ENCODE results near the gene ANKMY1. TPM values are rescaled to one million over a fixed set of nuclear protein-coding genes. Genes with fewer than 3 reads are reported as not detected.

ANKMY1 gene
- total RNA-seq, 1 donor from 2014 or later, result 8.9 TPM

GRCh38 chr2:240458900-240459391, 98.8 kb downstream of the ANKMY1 start:
- ATAC-seq, result no peak

GRCh38 chr2:240458044-240458899, 99.5 kb downstream of the ANKMY1 start:
- peak; percentile 30 for ATAC-seq

GRCh38 chr2:240457223-240458043, 100.4 kb downstream of the ANKMY1 start:
- peak; percentile 9 for ATAC-seq

GRCh38 chr2:240456447-240457222, 101.2 kb downstream of the ANKMY1 start:
- ATAC-seq, result peak; percentile 23

GRCh38 chr2:240455647-240456446, 101.9 kb downstream of the ANKMY1 start:
- no peak for ATAC-seq

GRCh38 chr2:240455272-240455646, 102.5 kb downstream of the ANKMY1 start:
- ATAC-seq, result no peak

- no peak for ATAC-seq
Measured at GRCh38 chr2:240454106-240454901, 103.5 kb downstream of the ANKMY1 start.

- ATAC-seq, result no peak
Measured at GRCh38 chr2:240453461-240454105, 104.2 kb downstream of the ANKMY1 start.

GRCh38 chr2:240452462-240453256, 105.1 kb downstream of the ANKMY1 start:
- peak; percentile 26 for ATAC-seq

GRCh38 chr2:240451791-240452461, 105.9 kb downstream of the ANKMY1 start:
- no peak for ATAC-seq

GRCh38 chr2:240451108-240451611, 106.6 kb downstream of the ANKMY1 start:
- peak; percentile 22 for ATAC-seq

- ATAC-seq, result peak; percentile 9
Measured at GRCh38 chr2:240450532-240451107, 107.2 kb downstream of the ANKMY1 start.

GRCh38 chr2:240449764-240450531, 107.8 kb downstream of the ANKMY1 start:
- peak; percentile 73 for ATAC-seq

- ATAC-seq, result peak; percentile 33
Measured at GRCh38 chr2:240448387-240449274, 109.2 kb downstream of the ANKMY1 start.

GRCh38 chr2:240447934-240448333, 109.9 kb downstream of the ANKMY1 start:
- ATAC-seq, result no peak

GRCh38 chr2:240447331-240447730, 110.5 kb downstream of the ANKMY1 start:
- ATAC-seq, result no peak
